KOPT-K1 (cell line): ENCODE results near the gene SMU1.
A peak's percentile ranks its signal among the peaks of the same experiment; 100 is the strongest.
"Not testable (repeated sequence)": the region's sequence is repeated elsewhere in the genome, so short reads cannot be mapped to it uniquely, and the experiment has no call there.

Experiments
- H3K27ac ChIP-seq: fragments of 200-600 bp; sonication (generic); 2 replicates; pipeline ENCODE4 v1.5.1; 2016; ENCODE audit warnings: antibody characterized with exemption, mild to moderate bottlenecking, low read depth, low read length; ENCODE audit not compliant: poor library complexity, severe bottlenecking
- H3K36me3 ChIP-seq: fragments of 200-600 bp; sonication (generic); 2 replicates; pipeline ENCODE4 v1.5.1; 2017; ENCODE audit warnings: antibody characterized with exemption, mild to moderate bottlenecking, low read length, moderate library complexity; ENCODE audit not compliant: insufficient read depth
- H3K9me3 ChIP-seq: fragments of 200-600 bp; sonication (generic); 2 replicates; pipeline ENCODE4 v1.5.1; 2017; ENCODE audit warnings: antibody characterized with exemption, low read length, mild to moderate bottlenecking; ENCODE audit not compliant: insufficient read depth, poor library complexity, severe bottlenecking

SMU1 gene

GRCh38 chr9:33019797-33020196 is 56.7 kb downstream of the SMU1 start:
- Histone ChIP-seq H3K9me3 (no peaks in the 10 kb centered on the region), H3K27ac (no peak overlapping the region), H3K36me3 (peaks cover 36% of the 10 kb centered on the region)

GRCh38 chr9:33017283-33018041 is 59.0 kb downstream of the SMU1 start:
- no peak overlapping the region for H3K27ac ChIP-seq
- peaks cover 36% of the 10 kb centered on the region for H3K36me3 ChIP-seq
- no peaks in the 10 kb centered on the region for H3K9me3 ChIP-seq

GRCh38 chr9:33014665-33015014 is 61.8 kb downstream of the SMU1 start:
- H3K9me3 ChIP-seq: no peaks in the 10 kb centered on the region
- no peak overlapping the region for H3K27ac ChIP-seq
- H3K36me3 ChIP-seq: peaks cover 18% of the 10 kb centered on the region

GRCh38 chr9:33013962-33014664 is 62.4 kb downstream of the SMU1 start:
- H3K27ac ChIP-seq: no peak overlapping the region
- H3K36me3 ChIP-seq: peaks cover 14% of the 10 kb centered on the region

GRCh38 chr9:33012328-33013069 is 64.0 kb downstream of the SMU1 start:
- no peak overlapping the region for H3K27ac ChIP-seq
- H3K36me3 ChIP-seq: peaks cover 6% of the 10 kb centered on the region; the same call in 1 of the 2 replicates
- H3K9me3 ChIP-seq: no peaks in the 10 kb centered on the region

More at GRCh38 chr9:33013962-33014664, 62.4 kb downstream of the SMU1 start:
- no peaks in the 10 kb centered on the region for H3K9me3 ChIP-seq

GRCh38 chr9:33011831-33012230 is 64.6 kb downstream of the SMU1 start:
- H3K9me3 ChIP-seq: no peaks in the 10 kb centered on the region
- H3K27ac ChIP-seq: no peak overlapping the region
- no peaks in the 10 kb centered on the region for H3K36me3 ChIP-seq

GRCh38 chr9:33007755-33008154 is 68.7 kb downstream of the SMU1 start:
- Histone ChIP-seq H3K36me3 (no peaks in the 10 kb centered on the region), H3K9me3 (no peaks in the 10 kb centered on the region), H3K27ac (no peak overlapping the region)

- not testable (repeated sequence) for H3K9me3 ChIP-seq, H3K27ac ChIP-seq, H3K36me3 ChIP-seq
These were observed 71.1 kb downstream of the SMU1 start for GRCh38 chr9:33005335-33005734.

GRCh38 chr9:33000682-33001055 is 75.8 kb downstream of the SMU1 start:
- Histone ChIP-seq H3K36me3 (peaks cover 27% of the 10 kb centered on the region), H3K27ac (peak overlapping the region; percentile 65)
- not testable (repeated sequence) for H3K9me3 ChIP-seq

GRCh38 chr9:32992595-32993238 is 83.8 kb downstream of the SMU1 start:
- Histone ChIP-seq H3K9me3 (no peaks in the 10 kb centered on the region), H3K36me3 (peaks cover 83% of the 10 kb centered on the region), H3K27ac (no peak overlapping the region)

- Histone ChIP-seq H3K27ac (no peak overlapping the region), H3K36me3 (peaks cover 83% of the 10 kb centered on the region), H3K9me3 (no peaks in the 10 kb centered on the region)
These were observed 84.4 kb downstream of the SMU1 start for GRCh38 chr9:32991897-32992594.
